MM.1S (cell line): ENCODE data around the gene FBXW5.
A peak's percentile ranks its signal among the peaks of the same experiment; 100 is the strongest.

Experiments
- DNase-seq: peaks from one replicate; pipeline ENCODE4 v3.0.0-alpha.2; 2015
- H2AFZ ChIP-seq: fragments of 300-600 bp; sonication (generic); 2 replicates; pipeline ENCODE4 v1.6.0; 2016; ENCODE audit warnings: antibody characterized with exemption, low read length
- H3F3A ChIP-seq: fragments of 300-600 bp; sonication (generic); 2 replicates; pipeline ENCODE4 v1.6.1; 2016; ENCODE audit warnings: mild to moderate bottlenecking, antibody characterized with exemption, low read length, moderate library complexity, mixed read lengths; ENCODE audit not compliant: insufficient read depth
- H3K27ac ChIP-seq: fragments of 300-600 bp; sonication (generic); 2 replicates; pipeline ENCODE4 v1.5.1; 2016; ENCODE audit warnings: mild to moderate bottlenecking, low read length
- H3K27me3 ChIP-seq: fragments of 300-600 bp; sonication (generic); replicated peaks from 2 replicates; pipeline ENCODE4 v1.6.0; 2016; ENCODE audit warnings: low read length; ENCODE audit not compliant: insufficient read depth
- H3K36me3 ChIP-seq: fragments of 300-600 bp; sonication (generic); replicated peaks from 2 replicates; pipeline ENCODE4 v1.6.1; 2016; ENCODE audit warnings: mild to moderate bottlenecking, low read length, mixed read lengths; ENCODE audit not compliant: insufficient read depth
- H3K4me1 ChIP-seq: fragments of 300-600 bp; sonication (generic); 2 replicates; pipeline ENCODE4 v1.6.1; 2016; ENCODE audit warnings: low read length, mixed read lengths
- H3K4me2 ChIP-seq: fragments of 300-600 bp; sonication (generic); 2 replicates; pipeline ENCODE4 v1.6.0; 2016; ENCODE audit warnings: low read depth, low read length
- H3K4me3 ChIP-seq: fragments of 300-600 bp; sonication (generic); 2 replicates; pipeline ENCODE4 v1.5.1; 2016; ENCODE audit warnings: low read length, mixed read lengths
- H3K79me2 ChIP-seq: fragments of 300-600 bp; sonication (generic); 2 replicates; pipeline ENCODE4 v1.6.1; 2016; ENCODE audit warnings: mixed run types, low read length, mixed read lengths
- H3K9ac ChIP-seq: fragments of 300-600 bp; sonication (generic); 2 replicates; pipeline ENCODE4 v1.6.1; 2016; ENCODE audit warnings: low read length, mixed read lengths
- H3K9me2 ChIP-seq: fragments of 300-600 bp; sonication (generic); replicated peaks from 2 replicates; pipeline ENCODE4 v1.6.1; 2016; ENCODE audit warnings: mild to moderate bottlenecking, low read length, mixed read lengths; ENCODE audit not compliant: insufficient read depth
- H3K9me3 ChIP-seq: fragments of 300-600 bp; sonication (generic); replicated peaks from 2 replicates; pipeline ENCODE4 v1.6.1; 2016; ENCODE audit warnings: mild to moderate bottlenecking, low read length, mixed read lengths; ENCODE audit not compliant: insufficient read depth
- H4K20me1 ChIP-seq: fragments of 300-600 bp; sonication (generic); 2 replicates; pipeline ENCODE4 v1.6.1; 2016; ENCODE audit warnings: mild to moderate bottlenecking, low read length, moderate library complexity, mixed read lengths; ENCODE audit not compliant: insufficient read depth
- CTCF ChIP-seq: fragments of 300-600 bp; sonication (generic); IDR thresholded peaks from 2 replicates; pipeline ENCODE4 v1.5.1; 2016; ENCODE audit warnings: antibody characterized with exemption, low read length, mixed read lengths
- EZH2 ChIP-seq: fragments of 300-600 bp; sonication (generic); optimal IDR thresholded peaks from 2 replicates; pipeline ENCODE3; 2017; ENCODE audit warnings: low read depth, mild to moderate bottlenecking, antibody characterized with exemption, low read length, mixed read lengths
- EZH2phosphoT487 ChIP-seq: fragments of 300-600 bp; sonication (generic); IDR thresholded peaks from 2 replicates; pipeline ENCODE4 v1.6.1; 2018; ENCODE audit warnings: antibody characterized with exemption, low read length

Gene FBXW5

GRCh38 chr9:136952321-136952850 is 7.8 kb upstream of the FBXW5 start:
- H3K9me3 ChIP-seq: no peaks in the 10 kb centered on the region
- no peaks in the 10 kb centered on the region for H3K79me2 ChIP-seq
- H3K36me3 ChIP-seq: no peaks in the 10 kb centered on the region
- no peaks in the 10 kb centered on the region for H3F3A ChIP-seq
- no peak overlapping the region for H3K4me3 ChIP-seq
- H4K20me1 ChIP-seq: no peaks in the 10 kb centered on the region
- H3K4me1 ChIP-seq: peaks cover 6% of the 10 kb centered on the region; the same call in 1 of the 2 replicates
- no peak overlapping the region for H3K4me2 ChIP-seq
- TF ChIP-seq EZH2 (no peak), EZH2phosphoT487 (no peak), CTCF (no peak)
- H3K9me2 ChIP-seq: no peaks in the 10 kb centered on the region
- H2AFZ ChIP-seq: no peak overlapping the region
- DNase-seq: no peak
- H3K27me3 ChIP-seq: peaks cover 38% of the 10 kb centered on the region
- no peak overlapping the region for H3K9ac ChIP-seq
- H3K27ac ChIP-seq: no peak overlapping the region

GRCh38 chr9:136951541-136952320 is 7.2 kb upstream of the FBXW5 start, which contains the start of gene LCN12:
Gene LCN12 (plus strand): TSS chr9:136952273. CDS start chr9:136952328, 55 bp downstream.
- Histone ChIP-seq H3K4me2 (no peak within 1 kb of the TSS), H3F3A (no peaks in the 10 kb centered on the region), H3K9ac (no peak within 1 kb of the TSS), H3K27me3 (peaks cover 37% of the 10 kb centered on the region), H3K4me3 (no peak within 1 kb of the TSS), H2AFZ (no peak within 1 kb of the TSS), H3K27ac (no peak within 1 kb of the TSS), H3K9me2 (no peaks in the 10 kb centered on the region), H3K79me2 (no peaks in the 10 kb centered on the region), H3K36me3 (no peaks in the 10 kb centered on the region), H4K20me1 (no peaks in the 10 kb centered on the region), H3K9me3 (no peaks in the 10 kb centered on the region), H3K4me1 (peaks cover 6% of the 10 kb centered on the region; the same call in 1 of the 2 replicates)
- no peak for TF ChIP-seq EZH2phosphoT487
- TF ChIP-seq EZH2: no peak
- no peak for TF ChIP-seq CTCF
- DNase-seq: no peak

- peaks cover 6% of the 10 kb centered on the region; the same call in 1 of the 2 replicates for H3K4me1 ChIP-seq
- peak overlapping the region; percentile 72; the same call in 1 of the 2 replicates for H3K9ac ChIP-seq
- no peaks in the 10 kb centered on the region for H3K36me3 ChIP-seq
- H2AFZ ChIP-seq: peak overlapping the region; percentile 93
- no peaks in the 10 kb centered on the region for H3F3A ChIP-seq
- no peaks in the 10 kb centered on the region for H3K9me2 ChIP-seq
- H3K4me3 ChIP-seq: peak overlapping the region; percentile 63
- no peak overlapping the region for H3K27ac ChIP-seq
- peaks cover 28% of the 10 kb centered on the region for H3K27me3 ChIP-seq
- TF ChIP-seq EZH2 (no peak), EZH2phosphoT487 (no peak), CTCF (no peak)
- H3K79me2 ChIP-seq: no peaks in the 10 kb centered on the region
- H3K9me3 ChIP-seq: no peaks in the 10 kb centered on the region
- H3K4me2 ChIP-seq: peak overlapping the region; percentile 96
- no peak for DNase-seq
- no peaks in the 10 kb centered on the region for H4K20me1 ChIP-seq
Measured at GRCh38 chr9:136950656-136951276, 6.2 kb upstream of the FBXW5 start.
